Measurements from ENCODE around the gene PRXL2C.

PRXL2C gene

GRCh38 chr9:96611302-96611701 lies 43.8 kb downstream of the PRXL2C start:
- no peak for TF ChIP-seq MAX (IDR thresholded peaks at IDR 0.05)
- TF ChIP-seq EP300 (IDR thresholded peaks at IDR 0.05; ENCODE audit: borderline replicate concordance), result no peak
- TF ChIP-seq NFIC (IDR thresholded peaks at IDR 0.05), result no peak
- TF ChIP-seq CEBPB (IDR thresholded peaks at IDR 0.05), result no peak
- no peak for TF ChIP-seq CREB1 (IDR thresholded peaks at IDR 0.05; ENCODE audit: low read depth)
- TF ChIP-seq TCF12 (IDR thresholded peaks at IDR 0.05; ENCODE audit: low read depth), result no peak
- TF ChIP-seq USF1 (IDR thresholded peaks at IDR 0.05), result no peak
- TF ChIP-seq TEAD4 (IDR thresholded peaks at IDR 0.05), result no peak
- TF ChIP-seq EGR1 (IDR thresholded peaks at IDR 0.05), result no peak
- TF ChIP-seq TAF1 (IDR thresholded peaks at IDR 0.05; ENCODE audit: low read depth), result no peak
- no peak for TF ChIP-seq REST (IDR thresholded peaks at IDR 0.05; ENCODE audit: low read depth)
- TF ChIP-seq RAD21 (IDR thresholded peaks at IDR 0.05; ENCODE audit: low read depth), result no peak
- no peak for TF ChIP-seq ZBTB7A (IDR thresholded peaks at IDR 0.05; ENCODE audit: low read depth)
- no peak for TF ChIP-seq YY1 (IDR thresholded peaks at IDR 0.05; ENCODE audit: low read depth)
- no peak for TF ChIP-seq FOXM1 (IDR thresholded peaks at IDR 0.05; ENCODE audit: borderline replicate concordance, low read depth)

GRCh38 chr9:96609732-96610131 lies 45.4 kb downstream of the PRXL2C start:
- TF ChIP-seq REST (IDR thresholded peaks at IDR 0.05; ENCODE audit: low read depth), result no peak
- no peak for TF ChIP-seq ZBTB7A (IDR thresholded peaks at IDR 0.05; ENCODE audit: low read depth)
- TF ChIP-seq USF1 (IDR thresholded peaks at IDR 0.05), result no peak
- TF ChIP-seq YY1 (IDR thresholded peaks at IDR 0.05; ENCODE audit: low read depth), result no peak
- TF ChIP-seq TCF12 (IDR thresholded peaks at IDR 0.05; ENCODE audit: low read depth), result no peak
- no peak for TF ChIP-seq NFIC (IDR thresholded peaks at IDR 0.05)
- no peak for TF ChIP-seq TAF1 (IDR thresholded peaks at IDR 0.05; ENCODE audit: low read depth)
- no peak for TF ChIP-seq CREB1 (IDR thresholded peaks at IDR 0.05; ENCODE audit: low read depth)
- no peak for TF ChIP-seq CEBPB (IDR thresholded peaks at IDR 0.05)
- TF ChIP-seq FOXM1 (IDR thresholded peaks at IDR 0.05; ENCODE audit: borderline replicate concordance, low read depth), result no peak
- no peak for TF ChIP-seq MAX (IDR thresholded peaks at IDR 0.05)
- TF ChIP-seq EGR1 (IDR thresholded peaks at IDR 0.05), result no peak
- no peak for TF ChIP-seq RAD21 (IDR thresholded peaks at IDR 0.05; ENCODE audit: low read depth)
- TF ChIP-seq TEAD4 (IDR thresholded peaks at IDR 0.05), result no peak

DNA sequence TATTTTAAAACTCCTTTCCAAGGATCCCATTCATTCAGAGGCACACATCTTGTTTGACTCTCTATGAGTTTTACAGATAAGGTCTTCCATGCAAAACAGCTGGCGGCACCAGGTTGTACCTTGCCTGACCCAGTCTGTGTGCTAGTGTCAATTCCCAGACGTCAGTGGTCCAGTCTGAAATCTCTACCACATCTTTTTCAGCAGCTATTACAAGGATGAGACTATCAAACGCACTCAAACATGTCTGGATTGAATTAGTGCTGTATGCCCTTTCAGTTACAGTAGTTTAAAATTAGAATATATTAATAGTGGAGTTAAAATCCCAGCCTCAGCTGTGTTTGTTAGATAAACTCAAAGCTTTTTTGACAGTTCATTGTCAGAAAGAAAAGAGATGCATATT lies 47.1 kb downstream of the PRXL2C start:
- TF ChIP-seq CEBPB (IDR thresholded peaks at IDR 0.05) (no peak), EP300 (IDR thresholded peaks at IDR 0.05; ENCODE audit: borderline replicate concordance) (no peak), ZBTB7A (IDR thresholded peaks at IDR 0.05; ENCODE audit: low read depth) (no peak), YY1 (IDR thresholded peaks at IDR 0.05; ENCODE audit: low read depth) (no peak), FOXM1 (IDR thresholded peaks at IDR 0.05; ENCODE audit: borderline replicate concordance, low read depth) (no peak), TCF12 (IDR thresholded peaks at IDR 0.05; ENCODE audit: low read depth) (no peak)

- TF ChIP-seq TAF1 (IDR thresholded peaks at IDR 0.05; ENCODE audit: low read depth) (no peak), ZBTB7A (IDR thresholded peaks at IDR 0.05; ENCODE audit: low read depth) (no peak), TCF12 (IDR thresholded peaks at IDR 0.05; ENCODE audit: low read depth) (no peak), TEAD4 (IDR thresholded peaks at IDR 0.05) (no peak), FOXM1 (IDR thresholded peaks at IDR 0.05; ENCODE audit: borderline replicate concordance, low read depth) (no peak), USF1 (IDR thresholded peaks at IDR 0.05) (no peak), MAX (IDR thresholded peaks at IDR 0.05) (no peak), EP300 (IDR thresholded peaks at IDR 0.05; ENCODE audit: borderline replicate concordance) (no peak), YY1 (IDR thresholded peaks at IDR 0.05; ENCODE audit: low read depth) (no peak), CREB1 (IDR thresholded peaks at IDR 0.05; ENCODE audit: low read depth) (no peak), RAD21 (IDR thresholded peaks at IDR 0.05; ENCODE audit: low read depth) (no peak), REST (IDR thresholded peaks at IDR 0.05; ENCODE audit: low read depth) (no peak), NFIC (IDR thresholded peaks at IDR 0.05) (no peak), CEBPB (IDR thresholded peaks at IDR 0.05) (no peak)
Measured at GRCh38 chr9:96605328-96605727, 49.8 kb downstream of the PRXL2C start.

Data from Ishikawa (cell line).